HG03457 (cell line): ENCODE data around the gene OR10G8.
"Not testable (repeated sequence)": the region's sequence is repeated elsewhere in the genome, so short reads cannot be mapped to it uniquely, and the experiment has no call there.

Experiments used
- ATAC-seq: cut with Tn5 transposase; IDR thresholded peaks from one replicate; pipeline ENCODE4 v1.9.1; 2021; ENCODE audit warnings: moderate number of reproducible peaks; ENCODE audit not compliant: unreplicated experiment

The OR10G8 gene, protein sequence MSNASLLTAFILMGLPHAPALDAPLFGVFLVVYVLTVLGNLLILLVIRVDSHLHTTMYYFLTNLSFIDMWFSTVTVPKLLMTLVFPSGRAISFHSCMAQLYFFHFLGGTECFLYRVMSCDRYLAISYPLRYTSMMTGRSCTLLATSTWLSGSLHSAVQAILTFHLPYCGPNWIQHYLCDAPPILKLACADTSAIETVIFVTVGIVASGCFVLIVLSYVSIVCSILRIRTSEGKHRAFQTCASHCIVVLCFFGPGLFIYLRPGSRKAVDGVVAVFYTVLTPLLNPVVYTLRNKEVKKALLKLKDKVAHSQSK

DNA sequence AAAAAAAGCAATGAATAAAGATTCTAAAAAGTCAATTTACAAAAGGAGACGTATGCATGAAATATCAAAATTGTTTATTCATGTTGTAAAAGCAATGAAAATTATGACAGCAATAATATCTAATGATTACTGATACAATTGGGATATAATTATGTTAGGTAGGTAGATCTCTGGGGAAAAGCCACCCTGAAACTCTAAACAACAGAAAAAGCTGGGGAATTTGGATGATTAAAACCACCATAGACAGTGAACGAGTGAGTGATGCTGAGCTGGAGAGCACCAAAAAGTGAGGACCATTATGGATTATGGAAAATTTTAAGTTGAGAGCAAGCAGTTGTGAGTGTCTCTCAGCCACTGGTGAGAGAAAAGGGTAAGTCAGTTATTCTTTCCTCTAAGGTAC lies at the start of gene OR10G8:
OR10G8 (plus strand) TSS at position 301 of the 400 bp plus-strand sequence. CDS start 2,825 bp downstream, outside the sequence.
- ATAC-seq = no peak

DNA sequence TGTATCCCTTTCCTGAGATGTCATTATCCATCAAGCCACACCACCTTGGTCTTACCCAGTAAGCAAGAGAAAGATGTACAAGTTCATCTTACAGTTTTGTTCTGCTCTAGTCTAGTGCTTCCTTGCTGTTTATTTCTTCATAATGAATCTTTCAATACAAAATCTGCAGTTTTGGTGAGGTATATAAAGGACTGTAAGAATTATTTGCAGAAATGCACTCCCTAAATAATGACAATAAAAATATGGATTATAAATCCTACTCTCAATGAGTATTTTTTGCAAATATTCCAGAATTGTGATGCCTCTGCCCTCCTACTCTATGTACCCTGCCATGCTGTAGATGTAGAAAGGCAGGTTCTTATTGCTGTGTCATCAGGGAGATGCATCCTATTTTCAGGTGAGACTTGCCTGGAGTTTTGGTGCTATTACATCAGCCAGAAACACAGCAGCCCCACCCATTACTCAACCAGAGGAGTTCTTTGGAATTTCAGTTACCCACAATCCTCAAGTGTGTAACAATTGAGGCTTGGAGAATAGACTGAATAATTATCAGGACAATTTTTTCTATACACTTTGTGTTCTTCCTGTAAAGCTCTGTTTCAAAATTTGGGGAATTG lies 48.8 kb upstream of the OR10G8 start, which contains the start of gene OR10S1:
OR10S1 (minus strand) TSS at position 51 of the 617 bp plus-strand sequence. CDS start 117 bp downstream, outside the sequence.
- ATAC-seq = no peak

DNA sequence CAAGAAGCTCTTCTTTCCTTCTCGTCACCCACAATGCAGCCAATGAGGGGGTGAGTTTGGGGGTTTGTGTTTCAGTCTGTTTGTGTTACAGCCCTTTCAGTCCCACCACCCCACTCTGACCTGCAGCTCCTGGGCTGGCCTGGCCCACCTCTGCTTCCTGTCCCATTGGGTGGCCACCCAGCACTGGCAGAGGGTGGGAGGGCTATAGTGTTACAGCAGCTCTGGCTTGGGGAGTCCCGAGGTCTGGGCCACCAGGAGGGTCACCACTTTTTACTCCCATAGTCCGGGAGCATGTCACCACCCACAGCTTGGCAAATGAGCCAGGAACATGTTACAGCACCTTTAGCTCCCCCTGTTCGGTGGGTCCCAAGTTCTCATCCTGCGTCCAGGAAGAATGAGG lies 47.3 kb upstream of the OR10G8 start:
- ATAC-seq = no peak

DNA sequence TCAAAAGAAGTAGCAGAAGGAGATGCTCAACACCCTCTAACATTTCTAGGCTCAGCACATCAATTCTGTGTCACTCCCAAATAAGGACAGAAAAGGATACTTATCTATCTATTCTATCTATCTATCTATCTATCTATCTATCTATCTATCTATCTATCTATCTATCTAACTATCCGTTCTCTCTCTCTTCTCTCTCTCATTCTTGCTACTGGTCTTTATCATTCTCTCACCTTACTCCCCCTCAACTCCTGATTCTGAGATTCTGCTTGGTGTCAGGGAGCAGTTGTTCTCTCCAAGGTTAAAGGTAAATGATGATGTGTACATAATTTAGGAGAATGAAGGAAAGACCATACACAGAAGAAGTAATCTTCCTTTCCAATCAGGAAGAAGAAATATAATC lies 31.5 kb upstream of the OR10G8 start, which contains the start of gene OR10G6:
OR10G6 (minus strand) TSS at position 43 of the 400 bp plus-strand sequence; CDS start at position 43, 0 bp downstream.
- ATAC-seq = no peak

DNA sequence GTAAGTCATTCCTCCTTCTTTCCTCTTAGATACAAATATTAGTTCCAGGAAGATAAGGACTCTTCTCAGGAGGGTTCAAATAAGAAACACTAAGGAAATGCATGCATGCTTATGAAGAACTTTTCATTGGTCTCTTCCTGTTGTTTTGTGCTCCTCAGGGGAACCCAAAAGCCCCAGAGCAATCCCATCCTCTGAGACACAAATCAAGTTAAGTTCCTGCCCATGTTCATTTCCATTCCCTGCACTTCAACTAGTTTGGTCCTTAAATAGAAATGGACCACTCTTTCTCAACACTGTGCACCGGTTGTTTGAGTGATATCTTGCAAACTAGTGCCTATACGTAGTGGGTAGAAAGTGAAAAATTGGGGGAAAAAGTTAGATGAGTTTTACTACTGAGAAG lies 13.9 kb upstream of the OR10G8 start, which contains the start of gene OR10G4:
OR10G4 (plus strand) TSS at position 301 of the 400 bp plus-strand sequence. CDS start 2,578 bp downstream, outside the sequence.
- ATAC-seq = no peak

DNA sequence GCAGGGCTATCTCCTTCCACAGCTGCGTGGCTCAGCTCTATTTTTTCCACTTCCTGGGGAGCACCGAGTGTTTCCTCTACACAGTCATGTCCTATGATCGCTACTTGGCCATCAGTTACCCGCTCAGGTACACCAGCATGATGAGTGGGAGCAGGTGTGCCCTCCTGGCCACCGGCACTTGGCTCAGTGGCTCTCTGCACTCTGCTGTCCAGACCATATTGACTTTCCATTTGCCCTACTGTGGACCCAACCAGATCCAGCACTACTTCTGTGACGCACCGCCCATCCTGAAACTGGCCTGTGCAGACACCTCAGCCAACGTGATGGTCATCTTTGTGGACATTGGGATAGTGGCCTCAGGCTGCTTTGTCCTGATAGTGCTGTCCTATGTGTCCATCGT lies 10.8 kb upstream of the OR10G8 start:
- not testable (repeated sequence) for ATAC-seq

DNA sequence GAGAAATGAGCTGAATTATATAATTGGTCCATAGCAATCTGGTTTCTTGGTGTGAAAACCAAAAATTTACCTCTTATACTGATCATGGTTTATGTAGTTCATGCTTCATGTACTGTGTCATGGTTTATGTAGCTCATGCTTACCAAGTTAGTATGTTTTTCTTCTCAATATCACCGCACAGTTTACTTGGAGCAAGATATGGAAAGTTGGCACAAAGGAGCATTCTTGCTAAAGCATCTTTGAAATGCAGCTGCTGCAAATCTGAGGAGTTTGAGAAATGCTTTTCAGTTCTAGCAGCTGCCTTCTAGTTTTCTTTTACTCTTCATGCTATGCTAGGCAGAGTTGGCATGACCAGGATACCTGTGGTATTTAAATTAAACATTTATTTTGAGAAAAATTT lies 10.1 kb downstream of the OR10G8 start:
- ATAC-seq = no peak

DNA sequence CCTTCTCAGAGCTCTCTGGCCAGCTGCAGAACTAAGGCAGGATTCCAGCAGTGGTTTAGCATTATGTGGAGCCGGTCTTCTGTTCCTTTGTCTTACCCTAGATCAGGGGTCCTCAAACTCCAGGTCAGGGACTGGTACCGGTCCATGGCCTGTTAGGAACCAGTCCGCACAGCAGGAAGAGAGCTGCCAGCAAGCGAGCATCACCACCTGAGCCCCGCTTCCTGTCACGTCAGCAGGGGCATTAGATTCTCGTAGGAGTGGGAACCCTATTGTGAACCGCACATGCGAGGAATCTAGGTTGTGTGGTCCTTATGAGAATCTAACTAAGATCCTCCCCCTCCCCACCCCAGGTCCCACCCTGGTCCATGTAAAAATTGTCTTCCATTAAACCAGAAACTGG lies 13.0 kb downstream of the OR10G8 start:
- ATAC-seq = no peak

DNA sequence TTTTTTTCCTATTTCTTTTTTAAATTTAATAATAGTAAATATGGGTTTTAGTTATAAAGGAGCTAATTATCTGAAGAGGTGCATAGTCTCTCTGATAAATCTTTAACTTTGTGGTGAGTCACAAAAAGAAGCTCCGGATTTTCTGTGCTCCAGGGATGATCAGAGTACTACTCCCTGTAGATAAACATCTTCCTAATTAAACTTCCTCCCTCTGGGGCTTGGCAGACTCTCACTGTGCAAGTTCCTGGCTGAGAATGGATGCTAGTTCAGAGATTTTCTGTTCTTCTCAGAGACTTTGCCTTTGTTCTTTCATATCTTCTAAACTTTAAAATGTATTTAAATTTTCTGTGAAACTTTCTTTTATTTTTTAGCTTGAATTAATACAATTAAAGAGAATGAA lies 14.7 kb downstream of the OR10G8 start, which contains the start of gene OR10G7:
OR10G7 (minus strand) TSS at position 72 of the 400 bp plus-strand sequence. CDS start 2,324 bp downstream, outside the sequence.
- ATAC-seq = no peak

DNA sequence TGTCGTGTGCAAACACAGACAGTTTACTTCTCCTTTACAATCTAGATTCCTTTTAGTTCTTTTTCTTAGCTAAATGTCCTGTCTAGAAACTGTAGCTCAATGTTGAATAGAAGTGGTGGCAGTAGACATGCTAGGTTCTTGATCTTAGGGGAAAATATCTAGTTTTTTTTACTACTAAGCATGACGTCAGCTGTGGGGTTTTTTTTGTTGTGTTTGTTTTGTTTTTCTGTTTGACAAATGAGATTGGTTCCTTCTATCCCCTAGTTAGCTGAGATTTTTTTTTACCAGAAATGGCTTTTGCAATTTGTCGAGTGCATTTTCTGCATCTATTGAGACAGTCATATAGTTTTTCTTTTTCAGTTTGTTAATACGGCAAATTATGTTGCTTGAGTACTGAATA lies 16.8 kb downstream of the OR10G8 start:
- ATAC-seq = no peak

DNA sequence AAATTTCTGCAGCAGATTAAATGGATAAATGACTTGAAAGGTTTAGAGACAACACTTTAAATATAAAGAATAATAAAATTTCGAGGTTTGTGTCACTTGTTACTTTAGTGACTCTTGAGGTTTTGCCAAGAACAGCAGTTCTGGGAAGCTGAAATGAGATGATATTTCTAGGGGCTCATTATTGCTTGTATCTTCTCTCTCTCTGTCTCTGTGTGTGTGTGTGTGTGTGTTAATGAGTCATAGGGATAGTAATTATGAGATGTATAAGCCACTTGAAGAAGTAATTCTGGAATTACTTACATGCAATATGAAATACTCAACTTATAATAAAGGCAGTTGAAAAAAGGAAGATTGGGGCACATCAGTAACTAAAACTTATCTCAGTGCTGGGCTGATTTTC lies 24.1 kb downstream of the OR10G8 start:
- no peak for ATAC-seq

DNA sequence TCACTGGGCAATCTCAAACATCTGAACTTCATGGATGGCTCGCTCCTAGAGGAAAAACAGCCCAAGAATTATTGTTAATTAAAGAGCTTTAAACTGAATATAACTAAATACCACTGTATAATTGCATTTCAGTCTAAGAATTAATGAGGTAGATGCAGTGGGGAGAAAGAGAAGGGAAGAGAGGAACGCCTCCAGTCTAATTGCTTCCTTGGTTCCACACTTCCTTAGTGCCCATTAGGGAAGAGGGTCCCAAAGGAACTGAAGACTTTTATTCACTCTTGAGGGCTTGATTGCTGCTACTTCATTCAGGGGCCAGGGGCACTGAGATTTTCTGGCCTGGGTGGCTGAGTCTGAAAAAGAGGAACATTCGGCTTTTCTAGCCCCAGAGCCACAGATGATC lies 26.4 kb downstream of the OR10G8 start:
- no peak for ATAC-seq

DNA sequence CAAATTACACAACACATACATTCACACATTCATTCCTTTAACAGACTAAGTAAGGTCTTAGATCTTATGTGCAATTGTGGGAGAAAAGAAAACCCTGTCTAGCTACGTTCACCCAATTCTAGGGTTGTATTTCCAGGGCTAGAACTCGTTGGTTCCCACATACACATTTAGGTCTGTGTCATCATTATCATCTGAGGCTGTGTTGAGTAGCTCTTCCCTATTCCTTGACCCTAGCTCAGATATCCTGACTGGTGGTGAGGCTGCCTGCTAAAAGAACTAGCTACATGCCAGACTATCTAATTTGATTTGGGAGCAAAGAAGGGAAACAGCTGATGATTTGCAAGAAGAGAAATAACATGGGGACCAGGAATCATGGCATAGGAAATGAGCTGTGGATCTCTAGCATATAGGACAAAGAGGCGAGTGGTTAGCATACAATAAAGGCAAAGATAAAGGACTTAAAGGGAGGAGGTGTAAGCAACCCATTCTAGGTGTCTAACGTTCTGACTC lies 42.1 kb downstream of the OR10G8 start:
- no peak for ATAC-seq

DNA sequence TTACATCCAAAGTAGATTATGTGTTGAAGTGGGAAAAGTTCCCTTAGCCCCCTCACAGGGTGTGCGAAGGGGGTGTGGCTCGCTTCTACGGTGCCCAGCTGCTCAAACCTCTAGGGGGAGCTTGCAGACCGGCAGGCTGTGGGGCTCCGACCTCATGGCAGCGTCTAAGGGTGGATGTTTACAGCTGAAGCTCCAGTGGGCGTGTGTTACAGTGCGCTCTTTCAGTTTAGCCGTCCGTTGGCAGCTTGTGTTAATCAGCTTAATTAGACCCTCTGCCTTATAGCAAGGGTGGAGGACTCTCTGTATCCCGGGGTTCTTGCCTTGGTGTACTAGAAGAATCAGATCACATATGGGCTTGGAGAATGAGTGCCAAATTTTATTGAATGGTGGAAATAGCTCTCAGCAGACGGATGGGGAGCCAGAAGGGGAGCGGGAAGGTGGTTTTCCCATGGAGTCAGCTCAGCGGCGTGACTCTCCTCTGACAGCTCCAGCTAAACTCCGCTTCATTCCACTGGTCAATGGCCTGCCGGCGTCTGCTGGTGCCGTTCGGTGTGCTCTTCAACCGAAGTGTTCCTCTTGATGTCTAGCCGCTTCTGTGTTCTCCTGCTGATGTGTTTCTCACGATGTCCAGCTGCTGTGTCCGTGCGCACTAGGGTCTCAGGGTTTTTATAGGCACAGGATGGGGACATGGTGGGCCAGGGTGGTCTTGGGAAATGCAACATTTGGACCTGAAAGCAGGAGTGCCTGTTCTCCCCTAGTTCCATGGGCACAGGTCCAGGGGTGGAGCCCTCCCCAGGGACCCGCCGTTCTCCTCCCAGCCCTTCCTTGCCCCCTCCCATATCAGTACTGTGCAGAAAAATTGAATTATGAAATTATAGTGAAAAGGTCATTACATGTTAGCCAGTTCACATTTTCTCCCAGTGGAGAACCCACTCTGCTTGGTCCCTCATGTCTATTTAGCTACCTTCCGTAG lies 43.1 kb downstream of the OR10G8 start:
- peak; percentile 72 for ATAC-seq

DNA sequence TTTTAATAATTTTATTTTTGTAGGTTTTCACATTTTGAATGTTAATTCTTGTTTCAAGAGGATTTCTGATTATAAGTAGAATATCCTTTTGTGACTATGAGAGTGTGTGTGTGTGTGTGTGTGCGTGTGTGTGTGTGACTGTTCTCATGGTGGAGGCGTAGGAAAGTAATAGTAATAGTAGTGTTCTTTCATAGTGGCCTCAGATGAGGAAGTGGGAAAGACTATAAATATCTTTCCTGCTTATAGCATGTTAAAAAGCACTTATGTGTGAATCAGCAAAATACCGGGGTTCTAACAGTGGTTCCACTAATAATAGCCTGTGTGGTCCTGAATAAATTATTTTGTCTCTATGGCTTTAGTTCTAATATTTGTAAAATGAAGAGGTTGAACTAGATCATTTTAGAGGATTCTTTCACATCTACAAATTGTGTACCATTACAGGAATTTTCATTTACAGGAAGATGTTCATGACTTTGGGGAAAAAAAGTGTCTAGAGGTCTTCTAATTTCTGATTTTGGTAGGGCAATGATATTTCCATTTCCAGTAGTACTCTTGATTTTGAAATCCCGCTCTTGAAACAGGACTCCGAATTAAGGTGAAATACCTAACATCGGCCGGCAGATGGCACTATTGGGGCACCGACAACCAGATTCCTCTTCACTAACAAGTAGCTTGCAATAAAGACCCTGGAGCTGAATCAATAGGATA lies 44.5 kb downstream of the OR10G8 start:
- peak; percentile 87 for ATAC-seq

DNA sequence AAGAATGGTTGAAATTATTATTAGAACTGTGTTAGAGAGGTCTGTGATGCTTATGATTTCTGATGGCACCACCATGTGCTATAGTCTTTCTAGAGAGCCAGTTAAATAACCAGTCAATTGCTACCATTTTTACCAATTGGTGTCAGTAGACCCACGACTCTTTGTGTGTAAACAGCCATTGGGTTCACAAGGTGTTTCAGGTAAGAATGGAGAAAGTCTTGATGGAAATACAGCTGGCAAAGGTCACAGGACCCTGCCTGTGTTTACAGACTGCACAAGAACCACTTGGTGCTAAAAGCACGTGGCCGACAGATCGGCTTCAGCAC lies 45.0 kb downstream of the OR10G8 start:
- no peak for ATAC-seq

DNA sequence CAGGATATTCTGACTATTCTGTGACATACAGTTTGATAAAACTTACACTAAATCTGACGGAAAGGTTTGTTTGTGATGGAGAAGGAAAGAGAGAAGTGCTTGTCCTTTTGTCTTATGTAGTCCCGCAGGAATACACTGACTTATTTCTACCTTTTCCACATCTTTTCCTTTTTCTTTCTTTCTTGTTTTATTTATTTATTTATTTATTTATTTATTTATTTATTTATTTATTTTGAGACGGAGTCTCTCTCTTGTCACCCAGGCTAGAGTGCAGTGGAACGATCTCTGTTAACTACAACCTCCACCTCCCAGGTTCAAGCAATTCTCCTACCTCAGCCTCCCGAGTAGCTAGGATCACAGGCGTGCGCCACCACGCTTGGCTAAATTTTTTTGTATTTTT lies 45.5 kb downstream of the OR10G8 start:
- no peak for ATAC-seq

DNA sequence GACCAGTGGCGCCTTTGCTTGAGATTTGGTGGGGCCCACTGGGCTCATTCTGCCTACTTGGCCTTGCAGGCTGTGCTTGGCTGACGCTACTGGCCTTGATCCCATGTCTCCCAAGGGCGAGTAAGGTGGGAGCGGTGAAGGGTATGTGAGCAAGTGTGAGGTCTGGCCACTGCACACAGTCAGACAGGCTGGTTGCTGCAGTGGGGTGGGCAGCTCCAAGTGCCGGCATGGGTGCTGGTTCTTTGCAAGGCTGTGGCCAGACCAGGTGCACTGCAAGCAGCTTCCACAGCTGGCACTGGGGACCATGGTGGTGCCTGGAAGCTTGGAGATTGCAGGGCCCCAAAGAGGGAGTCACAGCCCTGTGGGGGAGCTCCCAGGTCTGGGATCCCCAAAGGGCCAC lies 48.0 kb downstream of the OR10G8 start:
- no peak for ATAC-seq

DNA sequence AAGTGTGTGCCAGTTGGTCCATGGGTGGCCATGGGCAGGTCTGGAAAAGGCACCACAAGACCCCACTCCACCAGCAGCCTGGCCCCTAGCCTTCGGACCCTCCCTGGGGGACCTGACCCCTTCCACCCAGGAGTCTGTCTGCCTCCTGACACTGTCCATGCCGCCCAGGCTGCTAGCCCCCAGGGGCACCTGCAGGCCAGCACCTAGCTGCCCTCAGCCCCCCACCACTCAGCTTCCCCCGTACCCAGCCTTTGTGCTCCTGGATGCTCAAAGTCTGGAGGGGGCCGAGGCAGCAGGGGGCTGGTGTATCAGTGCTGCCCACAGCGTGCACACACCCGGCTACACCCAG lies 48.9 kb downstream of the OR10G8 start:
- no peak for ATAC-seq
